ENCODE data around the gene PUS3.
"Not testable (repeated sequence)": the region's sequence is repeated elsewhere in the genome, so short reads cannot be mapped to it uniquely, and the experiment has no call there.

Gene PUS3

GRCh38 chr11:125857670-125858069 lies 45.3 kb downstream of the PUS3 start:
- DNase-seq, result not testable (repeated sequence)

DNA sequence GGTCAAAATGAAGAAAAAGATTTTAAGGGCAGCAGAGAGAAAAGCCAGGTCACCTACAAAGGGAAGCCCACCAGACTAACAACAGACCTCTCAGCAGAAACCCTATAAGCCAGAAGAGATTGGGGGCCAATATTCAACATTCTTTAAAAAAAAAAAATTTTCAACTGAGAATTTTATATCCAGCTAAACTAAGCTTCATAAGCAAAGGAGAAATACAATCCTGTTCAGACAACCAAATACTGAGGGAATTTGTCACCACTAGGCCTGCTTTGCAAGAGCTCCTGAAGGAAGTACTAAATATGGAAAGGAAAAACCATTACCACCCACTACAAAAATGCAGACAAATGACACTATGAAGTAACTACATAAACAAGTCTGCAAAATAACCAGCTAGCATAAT lies 56.8 kb downstream of the PUS3 start:
- no peak for DNase-seq
